Activated T-cell treated with anti-CD3 and anti-CD28 coated beads for 4 hours (primary cell): ENCODE data around the gene CTDP1.

Experiments
- DNase-seq: peaks from one replicate; pipeline ENCODE4 v3.0.0-alpha.2; 2020

Gene CTDP1

DNA sequence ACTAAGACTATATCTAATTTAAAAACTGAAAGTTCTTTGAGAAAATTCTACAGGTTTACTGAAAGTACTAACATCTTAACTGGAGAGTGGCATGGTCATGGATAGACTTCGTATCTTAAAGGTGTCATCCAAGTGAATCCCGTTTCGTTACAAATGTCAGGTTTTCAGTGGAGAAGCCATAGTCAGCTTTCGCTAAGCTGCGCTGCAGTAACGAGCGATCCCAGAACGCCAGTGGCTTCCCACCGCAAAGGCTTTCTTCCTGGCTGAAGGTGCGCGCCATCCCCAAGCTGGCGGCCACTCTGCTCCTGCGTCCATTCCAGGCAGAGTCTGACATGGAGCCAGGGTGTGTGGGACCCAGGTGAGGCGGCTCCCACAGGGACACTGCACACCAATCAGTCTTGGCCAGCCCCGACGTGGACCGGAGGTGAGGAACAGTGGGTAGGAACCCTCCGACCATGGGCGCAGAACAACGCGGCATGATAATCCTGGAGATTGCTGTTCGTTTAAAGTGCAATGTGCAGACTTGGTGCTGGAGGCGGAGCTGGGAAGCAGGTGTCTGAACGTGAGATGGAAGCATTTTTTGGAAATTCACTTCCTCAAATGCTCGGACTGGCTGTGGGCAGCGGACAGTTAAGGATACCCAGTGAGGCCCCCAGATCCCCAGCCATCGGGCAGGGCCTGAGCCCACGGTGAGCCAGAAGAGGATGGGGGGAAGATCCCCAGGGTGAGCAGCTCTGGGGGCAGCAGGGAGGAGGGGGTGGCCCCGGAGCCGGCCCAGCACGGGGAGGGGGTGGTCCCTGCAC is 90.3 kb downstream of the CTDP1 start:
- no peak for DNase-seq

DNA sequence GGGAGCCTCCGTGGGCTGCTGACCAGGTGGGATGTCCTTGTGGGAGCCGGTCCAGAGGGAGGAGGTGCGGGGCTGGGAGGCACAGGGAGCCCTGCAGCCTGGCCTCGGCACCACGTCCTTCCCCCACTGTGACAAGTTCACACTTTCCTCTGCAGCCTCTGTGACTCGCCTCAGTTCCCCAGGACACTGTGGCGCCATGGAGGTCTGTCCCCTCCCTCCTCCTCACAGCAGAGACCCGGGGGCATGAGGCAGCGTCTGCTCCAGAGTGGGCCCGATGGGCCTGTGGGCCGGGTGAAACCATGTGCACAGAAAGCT is 90.9 kb downstream of the CTDP1 start:
- DNase-seq, result no peak

DNA sequence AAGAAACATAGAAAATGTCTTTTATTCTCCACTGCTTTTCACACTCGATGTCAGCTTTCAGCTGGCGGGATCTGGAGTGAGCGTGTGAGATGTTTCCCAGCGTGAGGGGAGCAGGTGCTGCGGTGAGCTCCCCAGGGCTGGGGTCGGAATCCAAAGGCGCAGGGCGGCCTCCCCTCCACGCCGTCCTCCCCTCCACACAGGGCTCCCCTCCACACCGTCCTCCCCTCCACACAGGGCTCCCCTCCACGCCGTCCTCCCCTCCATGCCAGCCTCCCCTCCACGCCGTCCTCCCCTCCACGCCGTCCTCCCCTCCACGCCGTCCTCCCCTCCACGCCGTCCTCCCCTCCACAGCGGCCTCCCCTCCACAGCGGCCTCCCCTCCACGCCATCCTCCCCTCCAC is 91.2 kb downstream of the CTDP1 start:
- DNase-seq, result no peak

DNA sequence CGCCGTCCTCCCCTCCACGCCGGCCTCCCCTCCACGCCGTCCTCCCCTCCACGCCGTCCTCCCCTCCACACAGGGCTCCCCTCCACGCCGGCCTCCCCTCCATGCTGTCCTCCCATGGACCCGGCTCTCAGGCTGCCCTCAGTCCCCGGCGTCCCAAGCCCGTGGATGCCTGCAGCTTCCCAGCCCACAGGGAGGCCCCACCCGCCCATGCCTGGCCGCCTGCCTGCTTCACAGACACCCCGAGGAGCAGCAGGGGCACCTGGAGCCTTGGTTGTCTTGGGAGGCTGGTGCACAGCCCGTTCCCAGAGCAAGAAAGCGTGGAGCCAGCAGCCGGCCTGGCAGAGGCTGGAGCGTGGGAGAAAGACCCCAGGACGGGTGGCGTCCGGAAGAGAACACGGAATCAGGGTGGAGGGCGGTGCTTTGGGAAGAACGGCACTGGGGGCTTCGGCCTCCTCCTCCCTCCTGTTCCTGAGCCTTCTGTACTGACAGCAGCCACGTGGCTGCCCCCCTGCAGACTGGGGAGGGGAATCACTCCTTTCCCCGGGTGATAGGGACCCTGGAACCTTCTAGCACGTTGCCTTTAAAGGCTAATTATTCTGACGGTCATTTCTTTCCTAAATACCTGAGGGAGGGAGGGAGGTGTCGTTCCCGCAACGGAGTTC is 92.0 kb downstream of the CTDP1 start:
- no peak for DNase-seq

DNA sequence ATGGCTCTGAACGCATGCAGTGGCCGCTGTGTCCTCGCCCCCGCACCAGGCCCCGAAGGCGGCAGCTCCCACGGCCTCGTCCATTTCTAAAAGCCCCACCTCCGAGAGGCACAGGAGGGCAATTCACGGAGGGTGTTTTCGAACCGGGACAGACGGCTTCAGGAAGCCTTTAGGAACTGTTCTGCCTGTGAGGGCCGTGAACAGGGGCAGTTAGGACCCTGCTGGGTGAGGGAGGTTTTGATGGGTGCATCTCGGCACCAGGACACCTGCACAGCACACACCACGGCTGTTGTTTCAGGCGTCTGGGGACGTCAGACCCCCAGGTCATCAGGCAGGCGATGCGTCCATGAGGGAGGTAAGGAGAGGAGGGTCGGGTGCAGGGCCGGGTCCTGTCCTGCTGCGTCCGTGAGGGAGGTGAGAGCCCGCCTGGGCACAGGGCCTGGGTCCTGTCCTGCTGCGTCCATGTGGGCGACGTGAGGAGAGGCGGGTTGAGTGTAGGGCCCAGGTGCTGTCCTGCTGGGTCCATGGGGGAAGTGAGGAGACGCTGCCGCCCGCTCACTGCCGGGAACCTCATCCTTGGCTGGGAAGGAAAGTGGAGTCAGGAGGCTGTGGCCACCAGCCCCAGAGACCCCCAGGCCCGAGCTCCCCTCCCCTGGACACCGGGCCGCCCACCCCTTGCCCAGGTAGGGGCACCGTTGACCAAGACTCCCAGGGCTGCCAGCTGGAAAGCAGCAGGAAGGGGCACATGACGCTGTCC is 92.7 kb downstream of the CTDP1 start:
- DNase-seq, result no peak

DNA sequence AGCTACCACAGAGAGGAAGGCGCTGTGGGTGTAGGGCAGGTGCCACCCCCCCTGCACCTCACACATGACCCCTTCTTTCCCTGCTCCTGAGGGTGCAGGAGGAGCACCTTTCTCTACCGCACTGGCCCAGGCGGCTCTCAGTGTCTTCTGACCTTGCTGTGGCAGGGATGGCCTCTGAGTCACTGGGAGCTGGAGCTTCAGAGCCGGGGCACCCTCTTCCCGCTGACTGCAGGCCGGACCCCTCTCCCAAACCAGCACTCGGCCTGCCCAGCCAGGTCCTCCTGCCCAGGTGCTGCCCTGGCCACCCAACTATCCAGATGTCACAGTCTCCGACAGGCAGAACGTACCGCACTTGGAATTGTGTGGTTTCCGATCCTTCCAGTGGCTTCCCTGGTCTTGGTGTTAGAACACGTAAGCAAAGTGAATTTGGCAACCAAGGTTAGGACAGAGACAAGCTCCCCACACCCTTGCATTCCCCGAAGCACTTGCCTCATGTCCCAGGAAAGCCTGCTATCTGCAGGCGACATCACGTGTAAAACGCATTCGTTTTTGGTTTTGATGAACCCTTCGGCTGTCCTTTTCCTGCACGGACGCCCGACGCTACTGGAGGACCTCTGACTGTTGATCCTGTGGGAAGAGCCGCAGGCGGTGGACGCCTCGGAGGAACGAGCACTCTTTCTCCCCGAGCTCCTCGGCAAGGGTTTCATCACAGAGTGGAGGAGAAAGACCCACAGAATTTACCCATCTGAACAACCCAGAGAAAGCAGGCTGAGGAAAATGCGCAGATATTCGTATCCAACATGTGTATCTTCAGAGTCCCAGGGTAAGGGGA is 93.5 kb downstream of the CTDP1 start:
- DNase-seq, result no peak

DNA sequence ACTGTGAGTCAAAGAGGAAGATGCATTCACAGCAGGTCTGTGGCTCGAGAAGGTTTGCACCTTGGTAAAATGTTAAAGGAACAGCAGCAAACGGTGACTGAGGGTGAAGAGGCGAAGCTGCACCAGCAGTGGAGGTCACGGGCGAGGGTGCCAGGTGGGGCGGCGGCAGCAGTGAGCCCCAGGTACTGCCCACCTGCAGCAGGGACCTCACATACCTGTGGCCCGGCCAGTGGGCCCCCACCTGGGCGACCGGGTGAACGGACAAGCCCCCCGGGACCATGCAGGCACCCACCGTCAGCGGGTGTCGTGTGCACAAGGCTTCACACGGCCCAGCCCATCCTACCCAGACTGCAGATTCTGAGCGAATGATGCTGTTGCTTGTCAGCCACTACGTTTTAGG is 94.5 kb downstream of the CTDP1 start:
- no peak for DNase-seq

DNA sequence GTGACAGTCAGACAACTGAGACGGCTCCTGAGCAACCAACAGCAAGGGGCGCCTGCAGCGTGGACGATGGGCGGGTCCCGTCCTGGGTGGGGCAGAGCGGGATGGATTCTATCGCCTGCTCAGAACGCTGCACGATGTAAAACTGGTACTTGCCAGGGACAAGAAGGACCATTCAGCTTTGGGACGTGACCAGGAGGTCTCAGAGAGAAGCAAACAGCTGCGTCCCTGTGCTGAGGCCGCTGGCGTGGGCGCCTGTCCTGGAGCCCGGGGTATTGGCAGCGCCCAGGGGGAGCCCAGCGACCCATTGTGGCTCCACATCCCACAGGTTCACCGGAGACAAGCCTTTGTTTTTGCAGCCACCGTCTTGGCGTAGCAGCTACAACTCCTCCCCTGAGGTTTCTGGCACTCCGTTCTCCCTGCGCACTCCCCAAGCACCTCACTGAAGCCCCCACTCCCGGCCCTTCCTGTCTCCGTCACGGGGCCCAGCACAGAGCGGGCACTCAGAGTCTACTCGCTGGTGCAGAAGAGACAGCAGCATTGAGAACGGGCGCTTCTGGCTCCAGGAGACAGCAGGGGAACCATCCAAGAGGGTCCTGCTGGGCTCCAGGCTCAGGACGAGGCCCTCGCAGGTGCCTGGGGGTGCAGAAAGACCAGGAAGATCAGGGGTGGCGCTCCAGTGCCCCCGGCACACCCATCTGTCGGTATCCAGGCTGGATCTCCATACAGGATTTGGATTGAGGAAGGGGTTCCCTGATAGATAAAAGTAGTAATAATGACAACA is 96.0 kb downstream of the CTDP1 start:
- no peak for DNase-seq

DNA sequence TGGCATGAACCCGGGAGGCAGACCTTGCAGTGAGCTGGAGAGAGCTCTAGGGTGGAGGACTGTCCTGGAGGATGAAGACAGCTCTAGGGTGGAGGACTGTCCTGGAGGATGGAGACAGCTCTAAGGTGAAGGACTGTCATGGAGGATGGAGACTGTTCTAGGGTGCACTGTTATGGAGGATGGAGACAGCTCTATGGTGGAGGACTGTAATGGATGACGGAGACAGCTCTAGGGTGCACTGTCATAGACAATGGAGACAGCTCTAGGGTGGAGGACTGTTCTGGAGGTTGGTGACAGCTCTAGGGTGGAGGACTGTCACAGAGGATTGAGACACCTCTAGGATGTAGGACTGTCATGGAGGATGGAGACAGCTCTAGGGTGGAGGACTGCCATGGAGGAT is 97.1 kb downstream of the CTDP1 start:
- no peak for DNase-seq

DNA sequence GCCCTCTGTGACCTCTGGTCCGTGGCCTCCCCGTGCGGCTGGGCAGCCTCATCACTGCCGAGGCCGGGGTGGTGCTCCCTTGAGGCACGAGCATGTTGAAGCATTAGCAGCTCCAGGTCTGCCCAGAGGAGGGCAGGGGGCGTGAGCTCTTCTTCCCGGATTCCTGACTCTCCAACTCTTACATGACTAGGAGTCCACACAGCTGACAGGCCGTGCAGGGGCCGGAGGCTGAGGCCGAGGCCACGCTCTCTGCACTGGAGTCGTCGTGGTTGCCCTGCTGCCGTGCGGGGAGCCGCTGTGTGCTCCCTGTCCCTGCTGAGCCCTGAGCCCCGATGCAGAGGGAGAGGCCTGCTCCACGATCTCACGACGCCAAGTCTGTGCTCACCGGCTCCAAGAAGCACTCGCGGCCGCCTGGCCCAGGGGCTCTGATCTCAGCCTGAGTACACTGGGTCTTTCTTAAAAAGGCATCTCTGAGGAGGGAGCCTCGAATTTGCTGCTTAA is 98.7 kb downstream of the CTDP1 start:
- no peak for DNase-seq

DNA sequence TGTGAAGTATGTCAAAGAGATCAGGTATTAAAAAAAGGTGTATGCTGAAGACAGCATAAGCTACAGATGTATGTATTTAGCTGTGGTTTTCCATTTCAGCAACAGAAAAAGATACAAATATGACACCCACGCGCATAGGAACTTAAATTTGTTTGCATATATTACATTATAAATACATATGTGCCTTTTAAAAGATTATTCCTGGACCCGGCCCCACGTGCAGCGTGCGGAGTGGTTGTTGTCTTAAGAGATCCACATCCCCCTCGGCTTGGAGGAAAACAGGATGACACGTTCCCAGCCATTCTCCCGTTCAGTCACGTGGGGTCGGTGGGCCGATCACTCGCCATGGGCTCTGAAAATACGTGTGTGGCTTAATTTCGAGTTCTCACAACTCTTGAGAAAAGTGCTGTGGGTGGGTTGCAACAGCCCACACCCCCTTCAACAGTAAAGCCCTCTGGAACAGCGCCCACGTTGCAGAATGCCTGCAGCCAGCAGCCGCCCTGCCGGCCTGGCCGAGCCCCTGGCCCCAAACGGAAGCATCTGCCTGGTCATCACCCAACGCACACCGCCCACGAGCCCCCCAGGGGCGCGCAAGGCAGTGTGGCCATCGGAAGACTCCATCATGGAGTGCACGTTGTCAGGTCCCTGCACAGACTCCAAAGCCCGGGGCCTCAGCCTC is 99.6 kb downstream of the CTDP1 start:
- no peak for DNase-seq

DNA sequence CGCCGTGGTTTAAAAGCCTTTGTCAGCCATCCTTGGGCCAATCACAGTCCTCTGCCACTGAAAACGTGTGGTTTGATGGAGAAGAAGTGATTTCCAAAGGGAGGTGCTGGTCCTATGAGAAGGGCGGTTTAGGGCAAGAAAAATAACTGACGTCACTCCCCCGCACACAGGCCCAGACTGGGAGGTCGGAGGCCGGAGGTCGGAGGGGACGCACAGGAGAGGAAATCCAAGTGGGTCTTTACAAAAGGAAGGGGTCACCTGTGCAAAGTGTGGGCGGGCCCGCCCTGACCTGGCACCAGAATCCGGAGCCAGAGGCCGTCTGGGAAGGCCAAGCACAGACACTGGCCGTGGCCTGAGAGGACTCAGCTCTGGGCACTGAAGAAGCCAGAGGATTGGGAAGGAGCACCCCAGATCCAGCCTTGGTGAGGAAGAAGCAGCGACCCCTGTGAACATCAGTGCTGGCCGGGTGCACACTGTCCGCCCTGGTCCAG is 100.1 kb downstream of the CTDP1 start:
- DNase-seq, result no peak

DNA sequence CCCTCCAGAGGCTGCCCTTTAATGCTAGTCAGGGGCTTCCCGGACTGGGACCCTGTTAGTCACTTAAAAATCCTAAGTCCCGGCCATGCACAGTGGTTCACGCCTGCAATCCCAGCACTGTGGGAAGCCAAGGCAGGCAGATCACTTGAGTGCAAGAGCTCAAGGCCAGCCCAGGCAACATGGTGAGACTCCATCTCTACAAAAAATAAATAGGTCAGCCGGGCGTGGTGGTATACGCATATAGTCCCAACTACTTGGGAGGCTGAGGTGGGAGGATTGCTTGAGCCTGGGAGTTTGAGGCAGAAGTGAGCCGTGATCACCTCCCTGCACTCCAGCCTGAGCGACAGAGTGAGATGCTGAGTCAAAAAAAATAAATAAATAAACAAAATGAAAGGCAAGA is 100.9 kb downstream of the CTDP1 start:
- DNase-seq, result no peak

DNA sequence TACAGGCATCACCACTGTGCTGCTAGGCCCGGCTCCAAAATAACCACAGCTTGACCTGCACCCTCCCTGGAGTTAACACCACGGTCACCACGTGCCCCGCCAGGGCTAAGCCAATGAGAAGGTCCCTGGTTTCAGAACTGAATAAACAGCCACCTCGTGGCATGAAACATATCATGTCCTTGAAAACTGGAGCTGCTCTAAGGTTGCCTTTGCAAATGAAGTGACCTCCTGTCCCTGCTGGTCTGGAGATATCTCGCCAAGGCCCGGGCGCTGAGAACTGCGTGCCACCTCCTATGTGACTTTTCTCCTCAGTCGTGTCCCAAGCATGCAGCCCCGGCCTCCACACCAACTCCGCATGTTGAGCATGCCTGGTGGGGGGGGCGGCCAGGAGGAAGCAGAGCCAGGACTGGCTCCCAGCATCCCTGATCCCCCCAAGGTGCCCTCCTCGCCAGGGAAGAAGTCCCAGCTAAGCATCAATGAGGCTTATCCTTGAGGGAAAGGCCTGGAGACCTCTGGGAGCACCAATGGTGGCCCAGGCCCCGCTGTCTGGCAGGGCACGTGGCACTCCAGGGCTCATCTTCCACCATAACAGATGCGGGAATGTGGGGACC is 101.8 kb downstream of the CTDP1 start:
- DNase-seq, result no peak

DNA sequence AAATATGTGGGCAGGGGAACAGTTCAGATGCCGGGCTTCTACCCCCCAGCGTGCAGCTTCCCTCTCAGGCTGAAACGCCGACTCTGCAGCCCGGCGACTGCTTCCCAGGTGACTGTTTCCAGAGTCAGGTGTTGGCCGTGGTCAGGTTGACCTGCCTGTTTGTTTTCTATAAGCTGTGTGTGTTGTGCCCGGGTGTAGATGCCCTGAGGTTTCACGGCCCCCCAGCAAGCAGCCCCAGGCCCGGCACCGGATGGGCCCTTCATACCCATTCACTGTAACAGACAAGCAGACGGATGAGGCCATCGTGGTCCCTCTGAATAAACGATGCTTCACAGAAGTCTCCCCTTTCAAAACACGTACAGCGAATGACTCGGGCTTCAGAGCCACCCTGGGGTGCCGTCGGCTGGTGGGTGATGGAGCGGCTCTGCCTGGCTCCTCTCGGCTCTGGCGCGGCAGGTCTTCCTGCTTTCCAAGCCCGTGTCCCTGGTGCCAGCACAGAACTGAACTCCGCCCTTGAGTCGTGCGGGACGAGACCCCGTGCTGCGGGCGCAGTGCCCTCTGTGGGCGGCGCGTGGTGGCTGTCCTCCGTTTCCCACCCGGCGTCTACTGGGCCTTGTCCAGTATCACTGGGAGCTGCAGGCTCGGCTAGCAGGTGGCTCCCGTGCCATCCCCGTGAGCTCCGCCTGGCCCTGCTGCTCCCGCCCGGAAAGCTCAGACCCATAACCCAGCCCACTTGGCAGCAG is 103.1 kb downstream of the CTDP1 start:
- no peak for DNase-seq

DNA sequence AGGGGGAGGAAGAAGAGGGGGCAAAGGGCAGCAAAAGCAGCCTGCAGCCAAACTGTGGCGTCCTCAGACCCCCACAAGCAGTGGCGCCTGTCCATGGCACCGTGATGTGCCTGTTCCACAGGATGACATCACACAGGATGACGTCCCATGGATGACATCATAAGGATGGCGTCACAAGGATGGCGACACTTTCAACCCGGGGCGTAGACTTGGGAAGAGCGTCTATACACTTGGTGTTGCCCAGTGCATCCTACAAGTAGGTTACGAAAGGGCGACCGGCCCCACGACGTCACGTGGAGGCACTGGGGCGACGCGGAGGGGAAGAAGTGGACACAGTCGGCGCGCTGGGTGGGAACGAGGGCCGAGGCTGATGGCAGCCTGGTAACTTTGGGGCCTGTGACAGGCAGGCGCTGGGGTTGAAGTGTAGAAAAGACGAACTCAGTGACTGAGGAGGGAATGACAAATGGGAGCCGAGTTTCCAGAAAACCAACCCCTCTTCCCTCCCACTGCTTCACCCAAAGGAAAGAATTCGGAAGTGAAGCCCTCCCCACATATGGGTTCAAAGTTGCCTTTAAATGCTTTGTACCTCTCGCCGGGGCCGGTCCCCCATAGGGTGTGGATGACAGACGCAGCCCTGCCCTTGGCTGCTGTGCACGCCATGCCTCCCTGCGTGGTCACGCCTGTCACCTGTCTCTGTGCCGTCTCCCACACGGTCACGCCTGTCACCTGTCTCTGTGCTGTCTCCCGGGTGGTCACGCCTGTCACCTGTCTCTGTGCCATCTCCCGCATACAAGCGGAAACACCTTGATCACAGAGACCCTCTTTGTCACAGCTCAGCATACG is 104.7 kb downstream of the CTDP1 start:
- no peak for DNase-seq

DNA sequence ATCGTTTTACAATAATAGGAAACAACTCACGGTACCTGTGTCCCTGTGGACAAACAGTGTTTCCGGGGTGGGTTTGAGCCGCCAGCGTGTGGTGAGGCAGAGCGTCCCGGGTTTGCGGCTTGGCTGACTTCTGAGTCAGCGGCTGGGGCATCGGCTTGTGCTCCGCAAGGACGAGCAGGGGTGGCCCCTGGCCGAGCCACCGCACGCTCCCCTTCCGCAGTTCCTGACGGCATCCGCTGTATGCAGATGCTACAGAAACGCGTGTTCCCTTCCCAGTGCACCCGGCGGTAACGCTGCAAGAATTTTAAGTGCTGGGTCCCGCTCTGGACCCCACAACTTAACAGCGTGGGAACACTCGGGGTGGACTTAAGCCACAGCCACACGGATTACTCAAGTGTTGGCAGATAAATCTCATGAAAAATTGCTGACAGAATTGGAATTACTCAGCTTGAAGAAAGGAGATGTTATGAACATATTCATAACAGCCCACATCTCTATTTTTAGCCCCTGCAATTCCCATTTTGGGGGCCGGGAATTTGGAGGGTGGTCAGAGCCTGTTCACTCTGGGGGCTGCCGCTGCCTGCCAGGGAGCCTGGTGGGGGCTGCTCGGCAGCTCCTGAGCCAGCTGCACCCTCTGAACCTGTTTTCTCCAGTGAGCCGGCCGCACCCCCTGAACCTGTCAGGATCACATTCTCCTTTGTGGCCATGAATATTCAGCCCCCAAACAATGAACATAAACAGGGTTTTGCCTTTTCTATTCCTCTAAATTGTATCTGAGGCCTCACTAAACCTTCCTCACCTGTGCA is 105.6 kb downstream of the CTDP1 start:
- no peak for DNase-seq

DNA sequence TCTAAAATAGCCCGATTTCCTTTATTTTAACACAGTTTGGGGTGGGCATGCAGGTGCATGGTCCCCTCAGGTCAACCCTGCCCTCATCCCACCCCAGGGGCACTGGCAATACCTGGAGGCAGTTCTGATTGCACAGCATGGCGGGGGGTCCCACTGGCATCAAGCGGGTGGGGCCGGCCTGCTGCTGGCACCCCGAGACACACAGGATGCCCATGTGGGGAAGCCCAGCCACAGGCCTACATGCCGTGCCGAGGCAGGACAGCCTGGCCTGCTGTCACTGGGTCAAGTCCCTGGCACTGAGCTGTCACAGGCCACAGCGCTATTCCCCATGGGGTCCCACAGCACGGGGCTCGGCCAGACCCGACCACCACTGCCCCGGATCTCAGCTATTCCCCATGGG is 106.2 kb downstream of the CTDP1 start:
- no peak for DNase-seq
